Fibroblast of lung (primary cell): ENCODE results near the gene SEM1. TPM values are rescaled to one million over a fixed set of nuclear protein-coding genes. Genes with fewer than 3 reads are reported as not detected.
"Not testable (repeated sequence)": the region's sequence is repeated elsewhere in the genome, so short reads cannot be mapped to it uniquely, and the experiment has no call there.

Experiments used
- DNase-seq, 2 donors: peaks; one replicate each; pipeline versions ENCODE4 v3.0.0 to v3.0.0-alpha.2; 2010; ENCODE audit warnings: low read depth in 2 of 2
- H2AFZ ChIP-seq: 2 replicates; pipeline ENCODE4 v1.5.1; 2012; ENCODE audit warnings: low read length, control low read depth, inconsistent platforms
- H3K27ac ChIP-seq: 2 replicates; pipeline ENCODE4 v1.5.1; 2011; ENCODE audit warnings: low read length, control low read depth; ENCODE audit not compliant: insufficient read depth
- H3K27me3 ChIP-seq: 2 replicates; pipeline ENCODE4 v1.5.1; 2011; ENCODE audit warnings: mild to moderate bottlenecking, low read length; ENCODE audit not compliant: control insufficient read depth, insufficient read depth
- H3K36me3 ChIP-seq: 2 replicates; pipeline ENCODE4 v1.5.1; 2011; ENCODE audit warnings: low read length; ENCODE audit not compliant: control insufficient read depth, insufficient read depth
- H3K4me1 ChIP-seq: 2 replicates; pipeline ENCODE4 v1.5.1; 2011; ENCODE audit warnings: low read length; ENCODE audit not compliant: control insufficient read depth, insufficient read depth; ENCODE audit errors: extremely low read depth
- H3K4me2 ChIP-seq: 2 replicates; pipeline ENCODE4 v1.5.1; 2011; ENCODE audit warnings: low read length, control low read depth; ENCODE audit not compliant: insufficient read depth; ENCODE audit errors: extremely low read depth
- H3K4me3 ChIP-seq, 4 experiments: fragments of 200-600 bp in 1 of 4; sonication (generic) in 1 of 4; replicated peaks in 1 of 4; 2 replicates each; pipeline ENCODE4 v1.5.1; 2011 to 2016; ENCODE audit warnings: low read length in 4 of 4, low read depth in 3 of 4, mild to moderate bottlenecking in 3 of 4, control low read depth in 2 of 4, inconsistent platforms in 1 of 4, mixed read lengths in 1 of 4; ENCODE audit not compliant: insufficient read depth in 1 of 4; ENCODE audit errors: control extremely low read depth in 1 of 4
- H3K79me2 ChIP-seq: 2 replicates; pipeline ENCODE4 v1.5.1; 2012; ENCODE audit warnings: mild to moderate bottlenecking, low read length, inconsistent platforms; ENCODE audit not compliant: control insufficient read depth, insufficient read depth
- H3K9ac ChIP-seq: 2 replicates; pipeline ENCODE4 v1.5.1; 2011; ENCODE audit warnings: mild to moderate bottlenecking, low read length, control low read depth; ENCODE audit not compliant: insufficient read depth
- H3K9me3 ChIP-seq: 2 replicates; pipeline ENCODE4 v1.5.1; 2012; ENCODE audit warnings: low read depth, low read length; ENCODE audit not compliant: control insufficient read depth, insufficient read depth
- H4K20me1 ChIP-seq: 2 replicates; pipeline ENCODE4 v1.5.1; 2011; ENCODE audit warnings: low read length; ENCODE audit not compliant: control insufficient read depth, insufficient read depth; ENCODE audit errors: extremely low read depth
- EZH2 ChIP-seq: IDR thresholded peaks from 2 replicates; pipeline ENCODE4 v1.5.1; 2012; ENCODE audit warnings: low read length, control low read depth, mild to moderate bottlenecking; ENCODE audit errors: missing control alignments
- polyA plus RNA-seq, 2 donors: library from polyadenylated mRNA; depleted of rRNA in 1 of 2; stranded (reverse) in 1 of 2; unstranded in 1 of 2; fragments of >200 nt; gene quantifications; 2 replicates each; pipeline ENCODE4 v1.2.1, GENCODE V29; 2011 to 2012; ENCODE audit warnings: missing spikeins in 1 of 2
- total RNA-seq: library from RNA; depleted of rRNA; stranded (reverse); fragments of >200 nt; gene quantifications from 2 replicates; pipeline ENCODE4 v1.2.1, GENCODE V29; 2014
- TF ChIP-seq, protein P1 (sequence below), 2 donors: IDR thresholded peaks in 1 of 2; conservative IDR thresholded peaks in 1 of 2; 1 replicate in 1 of 2; 2 replicates in 1 of 2; pipeline ENCODE4 v1.5.1; 2011 to 2012; ENCODE audit warnings: low read length in 2 of 2, control low read depth in 1 of 2, inconsistent platforms in 1 of 2, low read depth in 1 of 2, mild to moderate bottlenecking in 1 of 2

SEM1 gene
- total and polyA plus RNA-seq, 2 donors (not counting 1 experiment from before 2014, with no cell fraction given), result 52.7 to 123 TPM

DNA sequence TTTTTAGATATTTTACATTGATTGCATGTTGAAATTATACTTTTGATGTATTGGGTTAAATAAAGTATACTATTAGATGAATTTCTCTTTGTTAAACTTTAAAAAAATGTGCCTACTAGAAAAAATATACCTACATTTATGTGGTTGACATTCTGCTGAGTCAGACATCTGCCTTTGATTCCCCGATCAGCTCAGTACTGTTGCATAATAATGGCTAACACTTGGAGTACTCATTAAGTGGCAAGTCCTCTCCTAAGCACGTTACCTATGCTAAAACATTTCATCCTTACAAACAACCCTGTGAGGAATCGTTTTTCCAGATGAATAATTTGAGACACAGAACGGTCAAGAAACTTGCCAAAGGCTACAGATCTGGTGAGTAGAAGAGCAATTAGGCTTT lies 14.0 kb upstream of the SEM1 start:
- Histone ChIP-seq H3K4me1 (no peaks in the 10 kb centered on the region), H2AFZ (no peak overlapping the region), H3K79me2 (no peaks in the 10 kb centered on the region), H4K20me1 (no peaks in the 10 kb centered on the region), H3K4me2 (no peak overlapping the region), H3K9me3 (no peaks in the 10 kb centered on the region), H3K27ac (no peak overlapping the region), H3K27me3 (no peaks in the 10 kb centered on the region), H3K9ac (no peak overlapping the region), H3K4me3 (no peak overlapping the region), H3K36me3 (no peaks in the 10 kb centered on the region)
- TF ChIP-seq, protein P1, sequence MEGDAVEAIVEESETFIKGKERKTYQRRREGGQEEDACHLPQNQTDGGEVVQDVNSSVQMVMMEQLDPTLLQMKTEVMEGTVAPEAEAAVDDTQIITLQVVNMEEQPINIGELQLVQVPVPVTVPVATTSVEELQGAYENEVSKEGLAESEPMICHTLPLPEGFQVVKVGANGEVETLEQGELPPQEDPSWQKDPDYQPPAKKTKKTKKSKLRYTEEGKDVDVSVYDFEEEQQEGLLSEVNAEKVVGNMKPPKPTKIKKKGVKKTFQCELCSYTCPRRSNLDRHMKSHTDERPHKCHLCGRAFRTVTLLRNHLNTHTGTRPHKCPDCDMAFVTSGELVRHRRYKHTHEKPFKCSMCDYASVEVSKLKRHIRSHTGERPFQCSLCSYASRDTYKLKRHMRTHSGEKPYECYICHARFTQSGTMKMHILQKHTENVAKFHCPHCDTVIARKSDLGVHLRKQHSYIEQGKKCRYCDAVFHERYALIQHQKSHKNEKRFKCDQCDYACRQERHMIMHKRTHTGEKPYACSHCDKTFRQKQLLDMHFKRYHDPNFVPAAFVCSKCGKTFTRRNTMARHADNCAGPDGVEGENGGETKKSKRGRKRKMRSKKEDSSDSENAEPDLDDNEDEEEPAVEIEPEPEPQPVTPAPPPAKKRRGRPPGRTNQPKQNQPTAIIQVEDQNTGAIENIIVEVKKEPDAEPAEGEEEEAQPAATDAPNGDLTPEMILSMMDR (conservative IDR thresholded peaks at IDR 0.05 in 1 of 2, IDR thresholded peaks at IDR 0.05 in 1 of 2; ENCODE audit: low read depth in 1 of 2, low read length in 2 of 2), result no peak
- DNase-seq, result no peak

DNA sequence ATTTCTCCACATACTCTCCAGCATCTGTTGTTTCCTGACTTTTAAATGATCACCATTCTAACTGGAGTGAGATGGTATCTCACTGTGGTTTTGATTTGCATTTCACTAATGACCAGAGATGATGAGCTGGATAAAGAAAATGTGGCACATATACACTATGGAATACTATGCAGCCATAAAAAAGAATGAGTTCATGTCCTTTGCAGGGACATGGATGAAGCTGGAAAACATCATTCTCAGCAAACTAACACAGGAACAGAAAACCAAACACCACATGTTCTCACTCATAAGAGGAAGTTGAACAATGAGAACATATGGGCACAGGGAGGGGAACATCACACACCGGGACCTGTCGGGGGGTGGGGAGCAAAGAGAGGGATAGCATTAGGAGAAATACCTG lies 13.3 kb upstream of the SEM1 start:
- DNase-seq, H2AFZ ChIP-seq, H3K27ac ChIP-seq, H3K9me3 ChIP-seq, H3K36me3 ChIP-seq, H3K27me3 ChIP-seq, H3K4me1 ChIP-seq, H3K4me3 ChIP-seq, H3K4me2 ChIP-seq, H3K9ac ChIP-seq, H4K20me1 ChIP-seq, H3K79me2 ChIP-seq: not testable (repeated sequence)

DNA sequence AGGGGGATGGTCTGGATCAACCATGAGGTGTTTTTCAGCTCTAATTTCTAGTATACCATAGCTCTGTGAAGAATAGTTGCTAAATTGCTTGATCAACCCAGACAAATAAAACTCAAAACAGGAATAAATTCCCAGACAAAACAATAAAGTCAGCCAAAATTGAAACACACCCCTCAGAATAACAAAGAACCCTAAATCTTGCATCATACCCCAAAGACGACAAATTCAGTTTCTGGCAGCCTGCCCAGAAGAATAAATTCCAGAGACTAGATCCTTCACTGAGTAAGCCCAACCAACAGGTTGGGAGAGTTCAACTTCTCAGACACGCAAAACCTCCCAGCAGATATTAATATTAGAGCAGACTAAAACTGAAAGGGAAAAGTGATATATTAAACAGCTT lies 11.2 kb upstream of the SEM1 start:
- no peaks in the 10 kb centered on the region for H3K79me2 ChIP-seq
- H3K9ac ChIP-seq, result no peak overlapping the region
- no peak overlapping the region for H3K4me3 ChIP-seq
- H3K4me2 ChIP-seq, result no peak overlapping the region
- peak in 1 of 2 donors; percentile 18 for DNase-seq
- TF ChIP-seq EZH2, result no peak
- TF ChIP-seq, protein P1 (conservative IDR thresholded peaks at IDR 0.05 in 1 of 2, IDR thresholded peaks at IDR 0.05 in 1 of 2; ENCODE audit: low read depth in 1 of 2, low read length in 2 of 2), result no peak
- H4K20me1 ChIP-seq, result no peaks in the 10 kb centered on the region
- H3K9me3 ChIP-seq, result no peaks in the 10 kb centered on the region
- no peaks in the 10 kb centered on the region for H3K27me3 ChIP-seq
- H2AFZ ChIP-seq, result no peak overlapping the region
- H3K4me1 ChIP-seq, result no peaks in the 10 kb centered on the region
- no peak overlapping the region for H3K27ac ChIP-seq
- no peaks in the 10 kb centered on the region for H3K36me3 ChIP-seq
